Right lobe of liver (tissue), 4 donors: ENCODE results near the gene EPB41.

ENCODE experiments used
- POLR2A ChIP-seq: fragments of 450-650 bp; IDR thresholded peaks from one replicate; pipeline ENCODE4 v1.6.1; 2017; ENCODE audit warnings: antibody characterized with exemption, mild to moderate bottlenecking
- TF ChIP-seq, protein P1 (sequence below), 4 donors: fragments of 200-600 bp in 3 of 4; fragments of 450-650 bp in 1 of 4; IDR thresholded peaks; one replicate each; pipeline versions ENCODE4 v1.5.1 to v1.8.0; 2016 to 2022; ENCODE audit warnings: antibody characterized with exemption in 4 of 4, mild to moderate bottlenecking in 2 of 4
- donor health status: DM: no; HTN: no; CAD: no.
- donor health status: DM: no; HTN: no; CAD: no.
- donor health status: DM: no; HTN: yes; CAD: no.

DNA sequence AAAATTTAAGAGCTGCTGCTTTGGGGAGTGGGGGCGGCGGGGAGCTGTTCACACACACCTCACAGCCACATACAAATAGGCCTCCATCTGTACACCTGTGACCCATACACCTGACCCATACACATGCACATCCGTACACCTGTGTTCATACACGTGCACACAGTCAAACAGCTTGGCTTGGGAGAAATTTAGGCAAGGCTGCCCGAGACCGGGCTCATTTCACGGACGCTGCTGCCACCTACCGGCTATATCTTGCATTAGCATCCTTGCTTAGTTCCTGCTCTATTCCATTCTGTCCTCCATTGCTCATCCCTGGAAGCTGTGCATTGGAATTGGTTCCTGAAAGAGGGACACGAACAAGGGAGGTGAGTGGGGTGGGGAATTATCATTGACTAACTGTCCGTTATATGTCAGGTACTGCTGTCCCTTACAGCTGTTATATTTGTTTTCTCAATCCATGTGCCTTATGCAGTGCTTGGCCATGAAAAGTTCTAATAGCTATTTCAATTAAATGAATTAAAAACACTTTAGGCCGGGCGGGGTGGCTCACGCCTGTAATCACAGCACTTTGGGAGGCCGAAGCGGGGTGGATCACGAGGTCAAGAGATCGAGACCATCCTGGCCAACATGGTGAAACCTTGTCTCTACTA lies 37.1 kb upstream of the EPB41 start:
- TF ChIP-seq, protein P1, sequence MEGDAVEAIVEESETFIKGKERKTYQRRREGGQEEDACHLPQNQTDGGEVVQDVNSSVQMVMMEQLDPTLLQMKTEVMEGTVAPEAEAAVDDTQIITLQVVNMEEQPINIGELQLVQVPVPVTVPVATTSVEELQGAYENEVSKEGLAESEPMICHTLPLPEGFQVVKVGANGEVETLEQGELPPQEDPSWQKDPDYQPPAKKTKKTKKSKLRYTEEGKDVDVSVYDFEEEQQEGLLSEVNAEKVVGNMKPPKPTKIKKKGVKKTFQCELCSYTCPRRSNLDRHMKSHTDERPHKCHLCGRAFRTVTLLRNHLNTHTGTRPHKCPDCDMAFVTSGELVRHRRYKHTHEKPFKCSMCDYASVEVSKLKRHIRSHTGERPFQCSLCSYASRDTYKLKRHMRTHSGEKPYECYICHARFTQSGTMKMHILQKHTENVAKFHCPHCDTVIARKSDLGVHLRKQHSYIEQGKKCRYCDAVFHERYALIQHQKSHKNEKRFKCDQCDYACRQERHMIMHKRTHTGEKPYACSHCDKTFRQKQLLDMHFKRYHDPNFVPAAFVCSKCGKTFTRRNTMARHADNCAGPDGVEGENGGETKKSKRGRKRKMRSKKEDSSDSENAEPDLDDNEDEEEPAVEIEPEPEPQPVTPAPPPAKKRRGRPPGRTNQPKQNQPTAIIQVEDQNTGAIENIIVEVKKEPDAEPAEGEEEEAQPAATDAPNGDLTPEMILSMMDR (IDR thresholded peaks at IDR 0.05): peak; percentile 92 to 96 (median 94)
- TF ChIP-seq POLR2A: no peak
